ENCODE measurements around the gene CABP7.

DNA sequence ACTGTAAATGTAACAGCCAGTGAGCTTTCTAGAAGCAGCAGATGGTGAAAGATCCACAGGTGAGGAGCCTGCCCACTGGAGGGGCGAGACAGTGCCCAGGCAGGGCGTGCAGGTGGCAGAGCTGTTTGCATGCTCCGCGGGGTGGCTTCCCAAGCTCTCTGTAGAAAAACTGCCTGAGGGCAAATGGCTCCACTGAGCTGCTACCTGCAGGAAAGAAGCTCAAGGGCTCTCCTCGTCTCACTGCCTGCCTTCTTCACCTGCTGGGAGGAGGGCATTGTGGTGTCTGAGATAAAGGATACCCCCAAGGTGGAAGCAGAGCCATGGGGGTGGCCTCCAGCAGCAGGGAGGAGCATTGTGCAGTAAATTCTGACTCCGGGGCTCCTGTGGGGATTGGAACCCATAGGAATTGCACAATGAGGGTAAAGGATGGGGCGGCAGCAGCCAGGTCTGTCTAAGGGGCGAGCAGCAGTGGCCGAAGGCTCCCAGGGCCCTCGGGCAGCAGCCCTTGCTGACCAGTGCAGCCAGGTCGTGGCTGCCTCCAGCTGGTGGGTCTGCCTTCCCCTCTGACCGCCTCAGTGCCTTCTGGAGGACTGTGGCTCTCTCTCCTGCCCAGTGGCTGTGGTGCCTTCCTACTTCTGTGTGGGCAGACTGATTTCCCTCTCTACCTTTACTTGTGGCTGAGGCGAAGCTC, 28.0 kb upstream of the CABP7 start:
- TF ChIP-seq, protein P1, sequence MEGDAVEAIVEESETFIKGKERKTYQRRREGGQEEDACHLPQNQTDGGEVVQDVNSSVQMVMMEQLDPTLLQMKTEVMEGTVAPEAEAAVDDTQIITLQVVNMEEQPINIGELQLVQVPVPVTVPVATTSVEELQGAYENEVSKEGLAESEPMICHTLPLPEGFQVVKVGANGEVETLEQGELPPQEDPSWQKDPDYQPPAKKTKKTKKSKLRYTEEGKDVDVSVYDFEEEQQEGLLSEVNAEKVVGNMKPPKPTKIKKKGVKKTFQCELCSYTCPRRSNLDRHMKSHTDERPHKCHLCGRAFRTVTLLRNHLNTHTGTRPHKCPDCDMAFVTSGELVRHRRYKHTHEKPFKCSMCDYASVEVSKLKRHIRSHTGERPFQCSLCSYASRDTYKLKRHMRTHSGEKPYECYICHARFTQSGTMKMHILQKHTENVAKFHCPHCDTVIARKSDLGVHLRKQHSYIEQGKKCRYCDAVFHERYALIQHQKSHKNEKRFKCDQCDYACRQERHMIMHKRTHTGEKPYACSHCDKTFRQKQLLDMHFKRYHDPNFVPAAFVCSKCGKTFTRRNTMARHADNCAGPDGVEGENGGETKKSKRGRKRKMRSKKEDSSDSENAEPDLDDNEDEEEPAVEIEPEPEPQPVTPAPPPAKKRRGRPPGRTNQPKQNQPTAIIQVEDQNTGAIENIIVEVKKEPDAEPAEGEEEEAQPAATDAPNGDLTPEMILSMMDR (IDR thresholded peaks at IDR 0.05) = no peak
- no peak for TF ChIP-seq EP300 (IDR thresholded peaks at IDR 0.05)
- TF ChIP-seq POLR2AphosphoS5 (IDR thresholded peaks at IDR 0.05) = no peak
- no peak for TF ChIP-seq POLR2A (IDR thresholded peaks at IDR 0.05)
